GM18519 (cell line): Measurements from ENCODE around the gene CFAP100.

ENCODE experiments used
- ATAC-seq: cut with Tn5 transposase; IDR thresholded peaks from one replicate; pipeline ENCODE4 v1.9.1; 2021; ENCODE audit warnings: mild to moderate bottlenecking, moderate library complexity; ENCODE audit not compliant: unreplicated experiment, low FRiP score

CFAP100 gene

DNA sequence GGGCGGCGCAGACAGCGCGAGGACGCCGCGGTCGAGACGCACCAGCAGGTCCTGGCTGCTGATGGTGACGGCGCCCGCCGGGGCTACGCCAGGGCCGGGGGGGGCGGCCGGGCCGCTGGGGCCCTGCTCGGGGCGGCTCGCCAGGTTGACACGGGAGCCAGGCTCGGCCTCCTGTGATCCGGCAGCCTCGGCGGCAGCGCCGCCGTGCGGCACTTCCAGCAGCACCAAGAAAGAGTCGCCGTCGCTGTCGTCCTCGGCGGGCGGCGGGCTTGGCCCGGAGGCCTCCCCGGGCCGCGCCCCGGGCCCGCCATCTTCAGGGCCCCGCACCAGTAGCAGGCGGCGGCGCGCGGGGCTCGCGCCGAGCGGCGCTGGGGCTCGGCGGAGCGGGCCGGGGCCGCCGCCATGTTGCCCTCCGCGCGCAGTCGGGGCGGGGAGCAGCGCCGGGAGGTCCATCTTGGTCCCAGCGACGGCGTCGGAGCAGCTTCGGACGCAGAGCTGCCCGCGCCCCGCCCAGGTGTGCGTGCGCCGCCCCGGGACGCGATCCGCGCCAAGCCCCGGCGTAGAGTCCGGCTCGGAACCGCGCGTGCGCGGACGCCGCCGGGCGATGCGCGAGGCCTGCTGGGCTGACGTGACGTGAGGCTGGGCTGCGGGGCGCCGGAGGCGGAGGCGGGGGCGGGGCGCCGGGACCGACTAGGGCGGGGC lies 80.9 kb downstream of the CFAP100 start, which contains the start of gene ZXDC:
Gene ZXDC (minus strand): TSS at position 479 of the 702 bp plus-strand sequence. CDS start 26 bp downstream, at position 453.
- ATAC-seq: peak; percentile 71

DNA sequence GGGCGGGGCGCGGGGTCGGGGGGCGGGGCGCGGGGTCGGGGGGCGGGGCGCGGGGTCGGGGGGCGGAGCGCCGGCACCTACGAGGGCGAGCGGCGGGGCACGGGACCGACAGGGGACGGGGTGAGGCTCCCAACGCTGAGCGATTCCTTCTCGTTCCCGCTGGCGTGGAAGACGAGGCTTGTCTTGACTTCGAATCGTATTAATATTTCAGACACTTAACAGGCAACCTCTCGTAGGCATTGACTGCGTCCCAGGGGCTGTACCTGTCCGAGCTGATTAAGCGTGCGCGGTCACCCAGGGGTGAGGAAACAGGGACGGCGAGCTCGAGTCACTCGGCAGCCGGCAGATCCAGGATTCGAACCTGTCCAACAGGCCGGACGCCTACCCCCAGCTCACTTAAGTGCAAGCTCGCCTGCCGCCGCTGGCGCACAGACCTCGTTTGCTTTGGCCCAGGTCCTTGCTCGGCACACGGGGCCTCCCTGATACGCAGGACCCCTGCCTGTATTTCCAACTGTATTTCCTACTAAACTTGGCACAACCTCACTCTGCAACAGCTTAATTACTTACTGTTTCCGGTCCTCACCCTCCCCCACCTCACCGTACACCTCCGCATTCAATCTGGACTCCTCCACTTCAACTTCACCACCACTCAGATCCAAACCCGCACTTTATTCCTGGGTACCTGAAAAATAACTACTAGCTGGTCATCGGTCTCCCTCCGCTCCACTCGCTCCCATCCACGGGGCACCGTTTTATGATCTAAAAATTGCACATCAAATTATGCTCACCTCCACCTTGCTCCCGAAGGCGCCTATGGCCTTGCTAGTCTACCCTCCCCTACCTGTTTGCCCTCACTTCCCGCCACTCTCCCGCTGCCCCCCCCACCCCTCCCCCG lies 81.7 kb downstream of the CFAP100 start:
- peak; percentile 8 for ATAC-seq

DNA sequence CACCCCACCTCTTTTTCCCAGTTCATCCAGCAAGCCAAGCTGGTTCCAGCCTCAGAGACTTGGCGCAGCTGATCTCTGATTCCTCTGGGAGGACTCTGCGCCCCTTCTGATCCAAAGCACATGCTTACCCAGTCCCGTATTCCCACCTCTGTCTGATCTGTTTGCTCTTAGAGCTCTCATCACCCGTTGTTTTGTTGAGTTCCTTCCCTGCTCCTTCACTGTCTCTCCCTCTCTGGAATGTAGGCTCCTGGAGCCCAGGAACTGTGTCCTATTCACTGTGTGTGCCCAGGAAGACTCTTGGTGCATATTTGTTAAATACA lies 82.3 kb downstream of the CFAP100 start:
- no peak for ATAC-seq

DNA sequence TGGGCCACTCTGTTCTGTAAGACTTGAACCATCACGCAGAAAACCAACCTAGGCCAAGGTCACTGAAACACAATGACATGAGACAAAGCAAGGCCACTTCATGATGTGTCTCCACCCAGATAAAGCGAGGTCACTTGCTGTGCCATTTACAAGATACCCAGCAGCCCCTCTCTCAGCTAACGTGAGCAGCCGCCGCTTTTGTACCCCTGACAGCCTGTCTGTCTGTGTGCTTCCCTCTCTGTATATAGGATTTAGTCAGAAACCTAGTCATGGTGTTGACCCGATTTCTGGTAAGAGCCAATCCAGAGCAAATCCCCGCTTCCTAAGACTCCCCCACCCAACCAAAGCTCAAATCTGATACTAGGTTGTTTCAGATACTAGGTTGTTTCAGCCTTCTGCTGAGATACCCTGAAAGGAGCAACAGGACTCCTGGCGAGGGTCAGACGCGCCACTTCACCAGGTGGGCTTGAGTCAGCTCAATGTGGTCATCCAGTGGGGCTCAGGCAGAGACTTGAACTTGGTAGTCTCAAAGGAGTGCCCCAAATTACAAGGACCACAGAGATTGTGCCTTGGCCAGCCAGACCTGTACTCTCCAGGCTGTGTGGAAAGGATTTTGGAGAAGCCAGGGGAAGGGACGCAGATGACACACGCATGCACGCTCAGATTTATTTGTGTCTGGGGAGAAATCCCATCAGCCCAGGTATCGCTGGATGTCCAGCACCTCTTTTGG lies 84.0 kb downstream of the CFAP100 start:
- ATAC-seq: no peak

DNA sequence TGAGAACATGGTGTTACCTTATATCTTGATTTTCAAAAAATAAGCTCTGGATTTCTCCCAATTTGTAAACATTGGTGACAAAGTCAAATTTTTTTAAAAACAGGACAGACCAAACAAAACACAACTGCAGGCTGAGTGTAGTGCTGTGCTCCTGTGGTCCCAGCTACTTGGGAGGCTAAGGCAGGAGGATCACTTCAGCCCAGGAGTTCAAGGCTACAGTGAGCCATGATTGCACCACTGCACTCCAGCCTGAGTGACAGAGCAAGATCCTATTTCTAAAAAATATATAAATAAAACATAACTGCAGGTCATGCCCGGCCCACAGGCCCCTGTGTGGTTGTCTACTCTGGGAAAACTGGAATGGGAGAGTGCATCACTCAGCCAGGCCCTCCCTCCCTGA lies 84.9 kb downstream of the CFAP100 start:
- no peak for ATAC-seq

DNA sequence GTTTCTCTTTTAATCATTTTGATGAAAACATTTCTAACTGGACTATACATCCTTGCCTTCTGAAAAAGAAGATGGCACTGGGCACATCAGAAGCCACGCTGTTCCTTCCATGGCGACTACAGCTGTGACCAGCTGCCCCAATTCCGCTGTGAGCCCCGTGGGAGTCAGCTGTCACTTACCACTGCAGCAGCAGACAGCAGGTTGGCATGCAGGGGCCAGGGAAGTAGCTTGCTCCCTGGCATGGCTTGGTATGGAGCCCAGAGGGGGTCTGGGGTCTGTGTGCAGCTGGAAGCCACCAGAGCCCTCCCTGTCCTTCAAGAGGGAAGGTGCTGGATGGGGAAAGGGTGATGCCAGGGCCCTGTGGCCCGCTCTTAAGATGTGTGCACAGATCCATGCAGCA lies 85.5 kb downstream of the CFAP100 start:
- ATAC-seq: no peak

DNA sequence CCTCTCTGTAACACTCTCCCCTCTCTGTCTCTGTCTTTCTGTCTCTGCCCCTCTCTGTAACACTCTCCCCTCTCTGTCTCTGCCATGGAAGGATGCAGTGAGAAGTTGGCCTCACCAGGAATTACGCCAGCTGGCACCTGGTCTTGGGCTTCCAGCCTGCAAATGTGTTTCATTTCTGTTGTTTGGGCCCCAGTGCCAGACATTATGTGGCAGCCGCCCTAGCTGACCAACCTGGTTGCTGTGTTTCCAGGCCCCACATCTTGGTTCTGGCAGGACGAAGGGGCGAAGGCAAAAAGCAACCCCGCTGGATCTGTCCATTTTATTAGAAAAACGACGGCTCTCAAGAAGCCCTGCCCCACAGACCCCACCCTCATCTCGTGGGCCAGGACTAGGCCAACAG lies 86.2 kb downstream of the CFAP100 start:
- no peak for ATAC-seq

DNA sequence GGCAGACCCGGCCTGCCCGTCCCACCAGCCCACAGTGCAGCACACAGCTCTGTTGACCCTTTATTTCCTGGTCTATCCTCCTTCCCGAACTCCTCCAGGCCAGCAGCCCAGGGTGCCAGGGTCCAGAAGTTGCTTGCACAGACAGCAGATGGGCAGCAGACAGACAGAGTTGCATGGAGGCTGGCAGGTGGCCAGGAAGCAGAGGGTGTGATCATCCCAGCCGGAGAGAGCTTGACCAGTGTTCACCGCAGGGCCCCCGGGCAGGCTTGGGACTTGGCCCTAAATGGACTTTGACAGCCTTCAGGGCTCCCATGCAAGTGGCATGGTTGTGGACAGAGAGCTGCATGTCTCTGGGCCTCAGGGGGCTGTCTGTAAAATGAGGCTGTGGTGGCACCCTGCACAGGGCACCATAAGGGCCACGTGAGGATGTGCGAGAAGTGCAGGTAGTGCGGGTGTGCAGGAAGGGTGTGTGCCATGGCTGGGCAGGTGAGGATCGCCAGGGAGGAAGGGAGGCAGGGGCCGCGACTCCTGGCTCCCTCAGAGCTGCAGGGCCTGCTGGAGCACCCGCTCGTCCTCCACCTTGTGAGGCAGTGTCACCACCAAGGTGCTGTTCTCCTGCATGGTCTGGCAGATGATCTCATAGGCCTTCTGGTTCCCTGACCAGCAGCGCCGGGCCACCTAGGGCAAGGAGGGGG lies 87.2 kb downstream of the CFAP100 start:
- no peak for ATAC-seq

DNA sequence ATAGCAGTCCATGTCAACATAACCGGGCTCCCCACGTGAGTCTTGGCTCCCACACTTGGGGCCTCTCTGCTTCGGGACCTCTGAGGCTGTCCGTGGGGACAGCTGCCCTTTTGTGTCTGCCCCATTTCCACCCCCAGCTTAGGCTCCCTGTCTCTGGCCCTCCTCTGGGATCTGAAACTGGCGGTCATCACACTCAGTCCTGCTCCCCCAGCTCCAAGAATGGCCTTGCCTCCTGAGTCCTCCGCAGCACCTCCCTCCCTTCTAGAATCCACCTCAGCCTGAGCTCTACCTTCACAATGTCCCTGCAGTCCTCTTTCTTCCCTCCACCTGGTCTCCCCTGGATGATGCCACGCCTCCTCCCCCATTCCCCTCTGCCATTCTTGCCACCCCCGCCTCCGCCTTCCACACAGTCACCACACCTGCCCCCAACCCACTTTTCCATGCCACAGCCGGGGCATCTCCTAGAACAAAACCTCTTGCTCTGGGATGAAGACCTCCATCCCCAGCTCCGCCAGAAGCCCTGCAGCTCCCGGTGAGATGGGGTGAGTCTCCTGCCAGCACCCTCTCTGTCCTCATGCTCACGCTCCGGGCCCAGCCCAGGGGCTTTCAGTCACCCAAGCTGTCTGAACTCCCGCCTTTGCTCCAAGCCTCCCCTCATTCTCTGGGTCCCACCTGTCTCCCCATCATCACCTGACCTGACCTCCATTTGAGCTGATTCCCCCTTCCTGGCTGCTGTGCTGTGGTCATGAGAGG lies 88.0 kb downstream of the CFAP100 start:
- ATAC-seq: no peak

DNA sequence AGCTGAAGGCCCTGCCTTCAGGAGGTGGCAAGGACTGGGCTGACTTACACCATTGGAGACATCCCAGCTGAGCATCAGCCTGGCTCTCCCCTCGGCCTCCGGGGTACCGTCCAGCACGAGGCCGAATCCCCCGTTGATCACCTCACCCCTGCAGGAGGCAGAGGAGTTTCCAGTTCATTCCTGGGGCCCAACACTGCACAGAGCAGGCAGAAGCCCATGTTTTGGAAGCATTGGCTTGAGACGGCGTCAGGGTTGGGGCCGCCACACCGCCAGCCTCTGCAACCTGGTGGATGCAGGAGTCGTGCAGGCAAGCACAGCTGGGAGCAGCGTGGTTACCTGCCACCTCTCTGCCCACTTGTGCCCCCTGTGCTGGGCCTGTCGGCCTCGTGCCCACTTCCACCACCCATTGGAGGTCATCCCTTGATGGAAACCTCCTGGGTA lies 88.6 kb downstream of the CFAP100 start:
- ATAC-seq: no peak

DNA sequence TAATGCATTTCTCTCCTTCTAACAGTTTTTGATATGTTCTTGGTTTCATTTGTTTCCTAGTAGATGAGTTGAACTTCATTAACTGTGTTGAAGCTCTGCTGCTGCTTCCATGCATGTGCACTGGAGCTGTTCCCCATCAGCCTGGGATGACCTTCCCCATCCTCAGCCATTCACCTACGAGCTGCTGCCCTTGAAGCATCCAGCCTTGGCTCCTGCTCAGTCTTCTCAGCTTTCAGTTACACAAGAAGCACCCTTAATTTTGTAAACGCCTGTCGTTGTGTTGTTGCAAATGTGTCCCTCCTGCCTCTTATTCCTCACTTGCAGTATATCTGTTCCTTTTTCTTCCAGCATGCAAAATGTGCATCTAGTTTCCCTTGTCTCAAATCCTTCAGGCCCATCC lies 89.4 kb downstream of the CFAP100 start:
- no peak for ATAC-seq

DNA sequence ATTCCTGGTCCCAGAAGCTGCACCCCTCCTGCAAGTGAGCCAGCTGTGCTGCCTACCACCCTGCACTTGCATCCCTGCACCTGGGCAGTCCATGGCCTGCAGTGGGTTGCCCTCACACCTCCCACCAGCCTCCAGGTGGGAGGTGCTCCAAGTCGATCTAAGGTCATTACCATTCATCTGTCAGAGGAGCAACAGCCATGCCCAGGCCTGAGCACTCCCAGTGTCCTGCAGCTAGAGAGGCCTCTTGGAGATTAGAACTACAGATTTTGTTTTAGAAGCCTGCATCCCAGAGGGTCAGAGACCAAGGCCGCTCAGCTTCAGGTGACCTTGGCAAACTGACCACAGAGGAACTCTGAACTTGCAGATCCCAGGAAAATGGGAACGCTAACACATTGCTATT lies 90.0 kb downstream of the CFAP100 start:
- no peak for ATAC-seq

DNA sequence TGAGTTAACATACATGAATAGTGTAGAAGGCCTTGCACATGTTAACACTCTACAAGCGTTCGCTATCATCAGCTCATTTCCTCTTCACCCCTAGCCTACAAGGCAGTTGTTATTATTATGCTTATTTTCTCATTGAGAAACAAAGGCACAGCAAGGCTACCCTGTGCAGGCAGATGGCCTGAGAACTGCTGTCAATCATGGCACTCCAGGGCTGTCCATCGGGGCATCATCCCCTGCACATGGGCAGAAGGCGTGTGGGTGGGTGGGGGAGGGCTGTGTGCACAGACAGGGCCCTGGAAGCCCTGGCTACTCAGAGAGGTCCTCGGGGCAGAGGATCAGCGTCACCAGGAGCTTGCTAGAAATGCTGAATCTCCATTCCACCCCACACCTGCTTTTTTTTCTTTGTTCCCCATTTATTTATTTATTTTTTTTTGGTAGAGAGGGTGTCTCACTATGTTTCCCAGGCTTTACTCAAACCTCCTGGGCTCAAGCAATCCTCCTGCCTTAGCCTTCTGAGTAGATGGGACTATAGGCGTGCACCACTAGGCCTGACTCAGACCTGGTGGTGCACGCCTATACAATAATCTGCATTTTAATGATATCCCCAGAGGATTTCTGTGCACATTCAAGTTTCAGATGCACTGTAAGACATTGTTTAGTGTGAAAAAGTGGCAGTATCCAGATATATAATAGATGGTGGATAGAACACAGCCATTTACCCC lies 90.6 kb downstream of the CFAP100 start:
- no peak for ATAC-seq

DNA sequence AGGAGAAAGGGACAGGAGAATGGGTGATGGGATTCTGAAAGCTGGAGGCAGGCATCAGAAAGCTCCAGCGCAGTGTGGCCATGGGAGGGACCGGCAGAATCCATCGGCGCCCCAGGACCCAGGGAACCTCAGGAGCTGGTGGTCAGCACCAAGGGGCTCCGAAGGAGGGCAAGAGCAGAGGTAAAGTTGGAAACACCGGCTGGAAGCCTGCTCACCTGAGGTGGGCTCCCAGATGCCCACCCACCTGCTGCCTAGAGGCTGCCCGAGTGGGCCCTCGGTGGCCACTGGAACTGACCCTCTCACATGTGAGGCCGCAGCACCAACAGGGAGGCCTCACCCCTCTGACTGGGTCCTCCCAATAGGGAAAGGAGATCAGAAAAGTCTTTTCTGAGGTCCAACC lies 91.2 kb downstream of the CFAP100 start:
- no peak for ATAC-seq
